Right ventricle myocardium superior (tissue), 1 donor: ENCODE data around the gene IFFO2. TPM values are rescaled to one million over a fixed set of nuclear protein-coding genes. Genes with fewer than 3 reads are reported as not detected.
A peak's percentile ranks its signal among the peaks of the same experiment; 100 is the strongest.

Experiments
- ATAC-seq: fragments of 200-7000 bp; cut with Tn5 transposase; one replicate; pipeline ENCODE4 v1.9.1; 2020; ENCODE audit warnings: mild to moderate bottlenecking; ENCODE audit not compliant: poor library complexity
- DNase-seq: peaks from one replicate; pipeline ENCODE4 v3.0.0-alpha.2; 2020
- intact Hi-C: fragments of 100-400 bp; cut with DNase I; formaldehyde crosslinking; loops from one replicate; pipeline ENCODE4 v1.11.2; 2022
- long read RNA-seq: library from polyadenylated mRNA; unstranded; transcript quantifications from one replicate; pipeline ENCODE4 v2.0.0, GENCODE V29; 2021
- total RNA-seq: library from RNA; stranded (reverse); fragmentation: NEBNext Ultra II Directional; extraction: Animal tissue kit (Norgen Biotek cat#: 25700); gene quantifications from one replicate; pipeline ENCODE4 v1.2.1, GENCODE V29; 2021
- donor health status: DM: no; HTN: yes; CAD: no; lungs with severe emphysema.

Gene IFFO2
- 4.4 TPM for total RNA-seq
- long read RNA-seq, full-length matches to known transcripts = 2 of 2 reads
- long read RNA-seq, partial matches to known transcripts = 0 of 2 reads
- long read RNA-seq, other reads (novel, unspliced or antisense) = 0 of 2 reads

- peak; percentile 98 for ATAC-seq
- DNase-seq = peak; percentile 99
- intact Hi-C loops = loop anchor here (5.0 kb wide), 1 partner anchor 44 kb away; no protein-coding TSS in a partner anchor
Measured at GRCh38 chr1:18956193-18957135, at the start of gene IFFO2. Gene IFFO2, minus strand, starts transcription at chr1:18956676. Its CDS starts 344 bp downstream, at chr1:18956332.

- ATAC-seq (no peak), DNase-seq (no peak)
- intact Hi-C loops = no loop called here
Measured at GRCh38 chr1:19006000-19006399, 49.5 kb upstream of the IFFO2 start.

- intact Hi-C loops = no loop called here
- ATAC-seq (no peak), DNase-seq (no peak)
Measured at GRCh38 chr1:19003371-19004290, 47.2 kb upstream of the IFFO2 start.

- intact Hi-C loops = no loop called here
- ATAC-seq (no peak), DNase-seq (no peak)
Measured at GRCh38 chr1:19000065-19000464, 43.6 kb upstream of the IFFO2 start.

- ATAC-seq (no peak), DNase-seq (no peak)
- intact Hi-C loops = no loop called here
Measured at GRCh38 chr1:18999359-18999758, 42.9 kb upstream of the IFFO2 start.

- ATAC-seq (no peak), DNase-seq (no peak)
- intact Hi-C loops = no loop called here
Measured at GRCh38 chr1:18998016-18998724, 41.7 kb upstream of the IFFO2 start.

GRCh38 chr1:18997508-18997907, 41.0 kb upstream of the IFFO2 start:
- intact Hi-C loops = no loop called here
- DNase-seq (no peak), ATAC-seq (no peak)

GRCh38 chr1:18996548-18997177, 40.2 kb upstream of the IFFO2 start:
- ATAC-seq = no peak
- intact Hi-C loops = no loop called here
- no peak for DNase-seq

- ATAC-seq = no peak
- intact Hi-C loops = no loop called here
- no peak for DNase-seq
Measured at GRCh38 chr1:18994381-18994780, 37.9 kb upstream of the IFFO2 start.

GRCh38 chr1:18992646-18993045, 36.2 kb upstream of the IFFO2 start:
- ATAC-seq (no peak), DNase-seq (no peak)
- intact Hi-C loops = no loop called here

GRCh38 chr1:18991585-18991984, 35.1 kb upstream of the IFFO2 start:
- no peak for ATAC-seq
- DNase-seq = no peak
- intact Hi-C loops = no loop called here

- no peak for ATAC-seq
- intact Hi-C loops = no loop called here
Measured at GRCh38 chr1:18989896-18990295, 33.4 kb upstream of the IFFO2 start.

GRCh38 chr1:18989176-18989799, 32.8 kb upstream of the IFFO2 start:
- DNase-seq (no peak), ATAC-seq (no peak)

More at GRCh38 chr1:18989896-18990295, 33.4 kb upstream of the IFFO2 start:
- no peak for DNase-seq

GRCh38 chr1:18981242-18981641, 24.8 kb upstream of the IFFO2 start:
- DNase-seq = no peak
- intact Hi-C loops = no loop called here
- no peak for ATAC-seq

More at GRCh38 chr1:18989176-18989799, 32.8 kb upstream of the IFFO2 start:
- intact Hi-C loops = no loop called here

- intact Hi-C loops = no loop called here
- DNase-seq (no peak), ATAC-seq (peak; percentile 94)
Measured at GRCh38 chr1:18978706-18979105, 22.2 kb upstream of the IFFO2 start.

- DNase-seq (no peak), ATAC-seq (no peak)
- intact Hi-C loops = no loop called here
Measured at GRCh38 chr1:18977428-18977827, 21.0 kb upstream of the IFFO2 start.

- DNase-seq = no peak
- intact Hi-C loops = no loop called here
- ATAC-seq = no peak
Measured at GRCh38 chr1:18976096-18976495, 19.6 kb upstream of the IFFO2 start.

- ATAC-seq = no peak
- no peak for DNase-seq
- intact Hi-C loops = no loop called here
Measured at GRCh38 chr1:18974606-18975005, 18.1 kb upstream of the IFFO2 start.
